ENCODE results near the gene GGCT.

Gene GGCT

GRCh38 chr7:30451539-30452279 is 52.9 kb downstream of the GGCT start:
- Histone ChIP-seq H3K36me3 (ENCODE audit: control insufficient read depth, insufficient read depth, low read length) (no peaks in the 10 kb centered on the region), H3K79me2 (no peaks in the 10 kb centered on the region), H3K9me3 (ENCODE audit: control insufficient read depth, low read length) (no peaks in the 10 kb centered on the region), H3K4me3 (ENCODE audit: low read depth, low read length) (no peak overlapping the region), H3K4me1 (no peaks in the 10 kb centered on the region), H3K4me2 (ENCODE audit: low read length) (no peak overlapping the region), H3K27me3 (ENCODE audit: control insufficient read depth, insufficient read depth, low read length) (no peaks in the 10 kb centered on the region), H3K9ac (no peak overlapping the region), H2AFZ (no peak overlapping the region), H3K27ac (no peak overlapping the region)
- no peak for TF ChIP-seq CTCF (IDR thresholded peaks at IDR 0.05)

- Histone ChIP-seq H3K4me1 (no peaks in the 10 kb centered on the region), H3K27ac (no peak overlapping the region), H3K4me3 (ENCODE audit: low read depth, low read length) (no peak overlapping the region), H3K9me3 (ENCODE audit: control insufficient read depth, low read length) (no peaks in the 10 kb centered on the region), H3K79me2 (no peaks in the 10 kb centered on the region), H2AFZ (no peak overlapping the region), H3K27me3 (ENCODE audit: control insufficient read depth, insufficient read depth, low read length) (no peaks in the 10 kb centered on the region), H3K36me3 (ENCODE audit: control insufficient read depth, insufficient read depth, low read length) (no peaks in the 10 kb centered on the region), H3K4me2 (ENCODE audit: low read length) (no peak overlapping the region), H3K9ac (no peak overlapping the region)
- no peak for TF ChIP-seq CTCF (IDR thresholded peaks at IDR 0.05)
Measured at GRCh38 chr7:30450983-30451497, 53.6 kb downstream of the GGCT start.

- TF ChIP-seq CTCF (IDR thresholded peaks at IDR 0.05), result no peak
- Histone ChIP-seq H3K79me2 (no peaks in the 10 kb centered on the region), H3K4me2 (ENCODE audit: low read length) (no peak overlapping the region), H3K9me3 (ENCODE audit: control insufficient read depth, low read length) (no peaks in the 10 kb centered on the region), H2AFZ (no peak overlapping the region), H3K4me1 (no peaks in the 10 kb centered on the region), H3K36me3 (ENCODE audit: control insufficient read depth, insufficient read depth, low read length) (no peaks in the 10 kb centered on the region), H3K4me3 (ENCODE audit: low read depth, low read length) (no peak overlapping the region), H3K27ac (no peak overlapping the region), H3K27me3 (ENCODE audit: control insufficient read depth, insufficient read depth, low read length) (no peaks in the 10 kb centered on the region), H3K9ac (no peak overlapping the region)
Measured at GRCh38 chr7:30450240-30450982, 54.2 kb downstream of the GGCT start.

DNA sequence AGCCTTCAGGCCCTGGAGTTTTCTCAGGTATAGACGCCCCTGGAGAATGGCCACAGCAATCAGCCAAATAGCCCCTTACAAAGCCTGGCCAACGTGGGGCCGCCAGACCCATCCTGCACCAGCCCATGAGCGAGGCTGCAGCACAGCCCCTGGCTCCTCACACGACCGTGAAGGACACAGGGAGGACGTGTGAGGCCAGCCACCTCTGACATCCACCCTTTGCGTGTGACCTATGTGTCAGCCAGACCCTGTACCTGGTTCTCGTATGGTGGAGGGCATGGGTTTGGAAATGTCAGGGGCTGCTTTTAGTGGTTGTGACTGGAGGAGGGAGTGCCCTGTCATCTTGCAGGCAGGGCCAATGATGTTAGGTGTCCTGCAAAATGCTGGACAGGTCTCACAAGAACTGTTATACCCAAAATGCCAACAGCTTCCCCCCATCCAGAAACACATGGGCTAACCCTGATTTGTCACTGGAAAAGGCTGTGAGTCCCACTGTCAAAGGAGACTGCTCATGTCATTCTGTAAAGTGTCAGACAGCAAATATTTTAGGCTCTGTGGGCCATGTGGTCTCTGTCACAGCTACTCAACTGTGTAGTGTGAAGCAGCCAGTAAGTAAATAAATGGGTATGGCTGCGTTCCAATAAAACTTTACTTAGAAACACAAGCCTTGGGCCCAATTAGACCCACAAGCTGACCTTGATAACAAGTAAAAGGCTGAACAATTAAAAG is 56.0 kb downstream of the GGCT start:
- H3K79me2 ChIP-seq, result no peaks in the 10 kb centered on the region
- H3K4me3 ChIP-seq (ENCODE audit: low read depth, low read length), result no peak overlapping the region
- no peak overlapping the region for H3K9ac ChIP-seq
- H2AFZ ChIP-seq, result no peak overlapping the region
- no peaks in the 10 kb centered on the region for H3K4me1 ChIP-seq
- no peaks in the 10 kb centered on the region for H3K9me3 ChIP-seq (ENCODE audit: control insufficient read depth, low read length)
- H3K4me2 ChIP-seq (ENCODE audit: low read length), result no peak overlapping the region
- no peak for TF ChIP-seq CTCF (IDR thresholded peaks at IDR 0.05)
- no peaks in the 10 kb centered on the region for H3K27me3 ChIP-seq (ENCODE audit: control insufficient read depth, insufficient read depth, low read length)
- no peak overlapping the region for H3K27ac ChIP-seq
- H3K36me3 ChIP-seq (ENCODE audit: control insufficient read depth, insufficient read depth, low read length), result no peaks in the 10 kb centered on the region
